GM10847 (cell line): ENCODE measurements around the gene NECTIN3.

Experiments used
- POLR2A ChIP-seq: IDR thresholded peaks from 2 replicates; pipeline ENCODE4 v1.6.1; 2011; ENCODE audit not compliant: insufficient read length; ENCODE audit errors: extremely low read depth

The NECTIN3 gene

GRCh38 chr3:111072031-111072921, 660 bp downstream of the NECTIN3 start:
- no peak for TF ChIP-seq POLR2A

- TF ChIP-seq POLR2A, result no peak
Observed at GRCh38 chr3:111073218-111073617, 1.6 kb downstream of the NECTIN3 start.

GRCh38 chr3:111076732-111077131, 5.1 kb downstream of the NECTIN3 start:
- TF ChIP-seq POLR2A, result no peak

DNA sequence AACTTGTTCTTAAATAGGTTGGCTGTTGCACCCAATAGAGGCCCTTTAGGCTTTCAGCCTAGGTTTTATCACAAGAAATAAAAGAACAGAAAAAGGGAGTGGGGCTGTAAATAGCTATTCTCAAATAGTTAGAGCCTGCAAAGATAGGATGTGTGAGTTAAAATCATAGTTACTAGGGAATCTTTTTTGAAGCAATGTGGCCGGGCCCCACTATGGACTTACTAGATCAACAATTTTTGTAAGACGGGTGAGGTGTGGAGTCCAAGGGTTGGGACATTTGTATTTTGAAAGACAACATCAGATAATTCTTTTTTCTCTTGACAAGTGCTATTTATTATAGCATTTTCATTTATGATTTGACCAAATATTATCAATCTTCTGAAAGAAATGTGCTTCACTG, 5.8 kb downstream of the NECTIN3 start:
- TF ChIP-seq POLR2A, result no peak

- TF ChIP-seq POLR2A, result no peak
Observed at GRCh38 chr3:111080413-111080812, 8.8 kb downstream of the NECTIN3 start.

GRCh38 chr3:111081008-111081545, 9.5 kb downstream of the NECTIN3 start:
- no peak for TF ChIP-seq POLR2A

- TF ChIP-seq POLR2A, result no peak
Observed at GRCh38 chr3:111084911-111085310, 13.3 kb downstream of the NECTIN3 start.

- TF ChIP-seq POLR2A, result no peak
Observed at GRCh38 chr3:111087924-111088469, 16.4 kb downstream of the NECTIN3 start.

DNA sequence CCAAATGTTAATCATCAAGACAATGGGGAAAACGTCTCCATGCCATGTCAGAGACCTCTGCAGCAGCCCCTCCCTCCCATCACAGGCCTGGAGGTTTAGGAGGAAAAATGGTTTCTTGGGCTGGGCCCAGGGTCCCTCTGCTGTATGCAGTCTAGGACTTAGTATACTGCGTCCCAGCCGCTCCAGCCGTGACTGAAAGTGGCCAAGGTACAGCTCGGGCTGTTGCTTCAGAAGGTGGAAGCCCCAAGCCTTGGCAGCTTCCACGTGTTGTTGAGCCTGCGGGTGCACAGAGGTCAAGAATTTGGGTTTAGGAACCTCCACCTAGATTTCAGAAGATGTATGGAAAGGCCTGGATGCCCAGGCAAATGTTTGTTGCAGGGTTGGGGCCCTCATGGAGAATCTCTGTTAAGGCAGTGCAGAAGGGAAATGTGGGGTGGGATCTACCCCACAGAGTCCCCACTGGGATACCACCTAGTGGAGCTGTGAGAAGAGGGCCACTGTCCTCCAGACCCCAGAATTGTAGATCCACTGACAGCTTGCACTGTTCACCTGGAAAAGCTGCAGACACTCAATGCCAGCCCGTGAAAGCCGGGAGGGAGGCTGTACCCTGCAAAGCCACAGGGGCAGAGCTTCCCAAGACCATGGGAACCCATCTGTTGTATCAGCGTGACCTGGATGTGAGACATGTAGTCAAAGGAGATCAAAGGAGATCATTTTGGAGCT, 25.0 kb downstream of the NECTIN3 start:
- TF ChIP-seq POLR2A, result no peak

DNA sequence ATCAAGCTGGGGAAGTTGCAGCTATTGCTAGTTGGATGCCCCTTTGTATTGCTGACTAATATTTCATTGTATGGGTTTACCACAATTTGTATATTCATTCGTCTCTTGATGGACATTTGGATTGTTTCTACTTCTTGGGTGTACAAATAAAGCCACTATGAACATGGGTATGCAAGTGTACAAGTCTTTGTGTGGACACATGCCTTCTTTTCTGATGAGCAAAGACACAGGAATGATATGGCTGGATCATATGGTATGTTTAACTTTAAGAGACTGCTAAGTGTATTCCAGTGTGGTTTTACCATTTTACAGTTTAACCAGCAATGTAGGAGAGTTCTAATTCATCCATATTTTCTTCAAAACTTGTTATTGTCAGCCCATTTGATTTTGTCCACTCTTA, 32.2 kb downstream of the NECTIN3 start:
- TF ChIP-seq POLR2A, result no peak

DNA sequence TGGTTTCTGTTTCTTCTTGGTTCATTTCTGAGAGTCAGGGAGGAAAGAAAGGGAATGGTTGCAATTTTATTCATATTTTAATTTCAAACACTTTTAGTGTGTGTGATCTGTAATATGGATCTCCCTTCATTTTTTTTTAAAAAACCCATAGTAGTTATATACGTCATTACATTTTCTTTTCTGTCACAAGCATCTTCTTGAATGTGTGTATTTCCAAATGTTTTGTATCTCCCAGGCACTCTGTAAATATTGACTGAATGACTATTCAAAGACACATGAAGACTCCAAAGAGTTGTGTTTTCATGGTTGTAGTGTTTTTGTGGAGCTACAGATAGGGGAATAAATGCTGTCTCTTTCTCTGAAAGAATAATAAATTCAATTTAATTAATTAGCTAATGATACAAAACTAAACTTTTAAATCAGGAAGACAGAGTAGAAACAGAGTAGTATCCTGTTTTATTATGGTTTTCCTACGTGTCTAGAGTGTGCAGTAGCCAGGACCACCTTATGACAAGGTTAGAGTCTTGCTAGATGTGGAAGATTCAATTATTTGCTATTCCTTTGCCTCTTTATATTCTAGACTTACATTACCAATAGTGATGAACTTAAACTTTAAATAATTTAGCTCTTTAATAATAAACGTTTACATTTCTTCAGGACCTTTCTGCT, 35.5 kb downstream of the NECTIN3 start:
- TF ChIP-seq POLR2A, result no peak

DNA sequence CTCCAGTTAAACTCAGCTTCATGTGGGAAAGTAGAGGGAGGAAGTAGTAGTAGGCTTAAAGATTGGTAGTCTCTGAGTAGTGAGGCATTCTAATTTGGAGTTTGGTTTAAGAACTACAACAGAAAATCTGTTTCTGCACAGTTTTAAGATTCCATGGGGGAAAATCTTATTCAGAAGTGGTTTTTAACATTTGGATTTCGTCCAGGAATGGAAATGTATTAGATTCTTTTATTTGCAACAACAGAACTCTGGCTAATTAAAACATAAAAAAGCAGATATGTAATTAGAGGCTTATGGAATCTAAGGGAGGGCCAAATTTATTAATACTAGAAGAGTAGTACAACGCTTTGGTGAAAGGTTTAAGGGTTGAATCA, 36.0 kb downstream of the NECTIN3 start:
- TF ChIP-seq POLR2A, result no peak

- TF ChIP-seq POLR2A, result no peak
Observed at GRCh38 chr3:111112913-111113312, 41.3 kb downstream of the NECTIN3 start.

- no peak for TF ChIP-seq POLR2A
Observed at GRCh38 chr3:111128884-111129283, 57.3 kb downstream of the NECTIN3 start.

GRCh38 chr3:111130827-111131226, 59.2 kb downstream of the NECTIN3 start:
- TF ChIP-seq POLR2A, result no peak

GRCh38 chr3:111134302-111134701, 62.7 kb downstream of the NECTIN3 start:
- no peak for TF ChIP-seq POLR2A

GRCh38 chr3:111151438-111151837, 79.8 kb downstream of the NECTIN3 start:
- no peak for TF ChIP-seq POLR2A
